Measurements from ENCODE around the gene UBE3B. TPM values are rescaled to one million over a fixed set of nuclear protein-coding genes. Genes with fewer than 3 reads are reported as not detected.

The UBE3B gene
- total and polyA plus RNA-seq, 4 donors, result 10.0 to 58.9 (median 26.8) TPM

- Histone ChIP-seq H3K27ac (ENCODE audit: low read depth in 1 of 2, low read length in 1 of 2) (no peak overlapping the region), H3K9ac (ENCODE audit: insufficient read depth in 1 of 2, low read length in 2 of 2) (no peak overlapping the region), H3K4me3 (no peak overlapping the region), H3K4me1 (ENCODE audit: control insufficient read depth in 5 of 5, insufficient read depth in 5 of 5, low read length in 5 of 5) (peaks cover 0 to 6% (median 0%) of the 10 kb centered on the region in 5 donors), H3K27me3 (ENCODE audit: control insufficient read depth in 3 of 3, insufficient read depth in 3 of 3, low read length in 2 of 3) (no peaks in the 10 kb centered on the region), H3K9me3 (ENCODE audit: control insufficient read depth in 4 of 4, insufficient read depth in 3 of 4, low read length in 3 of 4) (no peaks in the 10 kb centered on the region), H3K36me3 (ENCODE audit: control insufficient read depth in 4 of 4, insufficient read depth in 4 of 4, low read length in 4 of 4) (peaks cover 0 to 38% (median 11%) of the 10 kb centered on the region in 4 donors)
- WGBS, 2 donors, result 90 to 95% methylated on average over 8 of the region's 8 CpGs
- DNase-seq (no peak), ATAC-seq (ENCODE audit: insufficient read depth, low FRiP score) (no peak)
- no peak for TF ChIP-seq CTCF (IDR thresholded peaks at IDR 0.05; ENCODE audit: control extremely low read depth, extremely low read depth)
Measured at GRCh38 chr12:109537136-109537535, 59.7 kb downstream of the UBE3B start.

- Histone ChIP-seq H3K9me3 (ENCODE audit: control insufficient read depth in 4 of 4, insufficient read depth in 3 of 4, low read length in 3 of 4) (no peaks in the 10 kb centered on the region), H3K27me3 (ENCODE audit: control insufficient read depth in 3 of 3, insufficient read depth in 3 of 3, low read length in 2 of 3) (no peaks in the 10 kb centered on the region), H3K9ac (ENCODE audit: insufficient read depth in 1 of 2, low read length in 2 of 2) (no peak overlapping the region), H3K4me1 (ENCODE audit: control insufficient read depth in 5 of 5, insufficient read depth in 5 of 5, low read length in 5 of 5) (peaks cover 0 to 6% (median 0%) of the 10 kb centered on the region in 5 donors), H3K36me3 (ENCODE audit: control insufficient read depth in 4 of 4, insufficient read depth in 4 of 4, low read length in 4 of 4) (peaks cover 0 to 30% (median 9%) of the 10 kb centered on the region in 4 donors), H3K4me3 (no peak overlapping the region), H3K27ac (ENCODE audit: low read depth in 1 of 2, low read length in 1 of 2) (no peak overlapping the region)
- no peak for TF ChIP-seq CTCF (IDR thresholded peaks at IDR 0.05; ENCODE audit: control extremely low read depth, extremely low read depth)
- peak in 2 of 3 donors; percentile 35 to 45 for DNase-seq
- ATAC-seq (ENCODE audit: insufficient read depth, low FRiP score), result no peak
- WGBS, 2 donors, result 83 to 84% methylated on average over 16 of the region's 16 CpGs
Measured at GRCh38 chr12:109538191-109538863, 60.9 kb downstream of the UBE3B start.

GRCh38 chr12:109539508-109539907, 62.1 kb downstream of the UBE3B start:
- Histone ChIP-seq H3K27me3 (ENCODE audit: control insufficient read depth in 3 of 3, insufficient read depth in 3 of 3, low read length in 2 of 3) (no peaks in the 10 kb centered on the region), H3K27ac (ENCODE audit: low read depth in 1 of 2, low read length in 1 of 2) (no peak overlapping the region), H3K36me3 (ENCODE audit: control insufficient read depth in 4 of 4, insufficient read depth in 4 of 4, low read length in 4 of 4) (peaks cover 0 to 19% (median 7%) of the 10 kb centered on the region in 4 donors), H3K9me3 (ENCODE audit: control insufficient read depth in 4 of 4, insufficient read depth in 3 of 4, low read length in 3 of 4) (no peaks in the 10 kb centered on the region), H3K4me1 (ENCODE audit: control insufficient read depth in 5 of 5, insufficient read depth in 5 of 5, low read length in 5 of 5) (peaks cover 0 to 6% (median 0%) of the 10 kb centered on the region in 5 donors), H3K9ac (ENCODE audit: insufficient read depth in 1 of 2, low read length in 2 of 2) (no peak overlapping the region), H3K4me3 (no peak overlapping the region)
- no peak for TF ChIP-seq CTCF (IDR thresholded peaks at IDR 0.05; ENCODE audit: control extremely low read depth, extremely low read depth)
- ATAC-seq (ENCODE audit: insufficient read depth, low FRiP score) (no peak), DNase-seq (no peak)
- WGBS, 2 donors, result 75 to 85% methylated on average over 9 of the region's 9 CpGs
